Mucosa of descending colon (tissue), 3 donors: ENCODE results near the gene CPT1B. TPM values are rescaled to one million over a fixed set of nuclear protein-coding genes. Genes with fewer than 3 reads are reported as not detected.

ENCODE experiments used
- ATAC-seq: fragments of 200-7000 bp; cut with Tn5 transposase; one replicate; pipeline ENCODE4 v1.9.1; 2020; ENCODE audit warnings: mild to moderate bottlenecking, moderate library complexity
- DNase-seq, 3 donors: peaks; one replicate each; pipeline ENCODE4 v3.0.0-alpha.2; 2020
- H3K36me3 ChIP-seq: fragments of 200-600 bp; one replicate; pipeline ENCODE4 v1.8.0; 2021; ENCODE audit warnings: low read depth, mild to moderate bottlenecking
- H3K4me1 ChIP-seq: fragments of 200-600 bp; one replicate; pipeline ENCODE4 v1.8.0; 2021; ENCODE audit warnings: low read depth, mild to moderate bottlenecking
- H3K4me3 ChIP-seq: fragments of 200-600 bp; one replicate; pipeline ENCODE4 v1.8.0; 2021; ENCODE audit warnings: mild to moderate bottlenecking
- H3K9me3 ChIP-seq: fragments of 200-600 bp; one replicate; pipeline ENCODE4 v1.8.0; 2021; ENCODE audit warnings: mild to moderate bottlenecking
- CTCF ChIP-seq: fragments of 200-600 bp; IDR thresholded peaks from one replicate; pipeline ENCODE4 v1.8.0; 2022; ENCODE audit warnings: antibody characterized with exemption, mild to moderate bottlenecking
- intact Hi-C, 2 donors: fragments of 100-400 bp; cut with DNase I in 1 of 2; cut with micrococcal nuclease in 1 of 2; formaldehyde crosslinking; loops; one replicate each; pipeline versions ENCODE4 v1.11.0 to v1.11.1; 2022; cut with DNase I, micrococcal nuclease
- total RNA-seq, 3 donors: library from RNA; stranded (reverse); fragmentation: NEBNext Ultra II Directional in 2 of 3; extraction: Animal tissue kit (Norgen Biotek cat#: 25700) in 2 of 3; gene quantifications; one replicate each; pipeline versions ENCODE4 v1.2.1 to v1.2.4, GENCODE V29; 2021 to 2023
- donor health status: DM: no; HTN: no; CAD: no; lungs with moderate emphysema.
- donor health status: DM: no; HTN: no; CAD: no.
- donor health status: DM: no; HTN: yes; CAD: no.

The CPT1B gene
- total RNA-seq, 3 donors from 2014 or later = 24.5 to 51.6 (median 29.9) TPM

- DNase-seq (peak in 1 of 3 donors; percentile 25), ATAC-seq (no peak)
- H3K4me3 ChIP-seq = no peak overlapping the region
- no peak for TF ChIP-seq CTCF
- H3K9me3 ChIP-seq = no peaks in the 10 kb centered on the region
- peaks cover 22% of the 10 kb centered on the region for H3K4me1 ChIP-seq
- intact Hi-C loops = no loop called here
- no peaks in the 10 kb centered on the region for H3K36me3 ChIP-seq
These were observed 45.1 kb downstream of the CPT1B start for GRCh38 chr22:50532824-50533796.

GRCh38 chr22:50531962-50532674, 46.1 kb downstream of the CPT1B start:
- Histone ChIP-seq H3K36me3 (no peaks in the 10 kb centered on the region), H3K4me1 (peaks cover 30% of the 10 kb centered on the region), H3K9me3 (no peaks in the 10 kb centered on the region), H3K4me3 (peak overlapping the region; percentile 19)
- peak; percentile 85 to 89 (median 87) for DNase-seq
- ATAC-seq = peak; percentile 52
- intact Hi-C loops = no loop called here
- no peak for TF ChIP-seq CTCF

- Histone ChIP-seq H3K4me1 (peaks cover 34% of the 10 kb centered on the region), H3K9me3 (no peaks in the 10 kb centered on the region), H3K36me3 (no peaks in the 10 kb centered on the region), H3K4me3 (peak overlapping the region; percentile 19)
- DNase-seq (peak; percentile 72 to 88 (median 83)), ATAC-seq (peak; percentile 58)
- intact Hi-C loops = no loop called here
- no peak for TF ChIP-seq CTCF
These were observed 46.7 kb downstream of the CPT1B start for GRCh38 chr22:50531546-50531961.

DNA sequence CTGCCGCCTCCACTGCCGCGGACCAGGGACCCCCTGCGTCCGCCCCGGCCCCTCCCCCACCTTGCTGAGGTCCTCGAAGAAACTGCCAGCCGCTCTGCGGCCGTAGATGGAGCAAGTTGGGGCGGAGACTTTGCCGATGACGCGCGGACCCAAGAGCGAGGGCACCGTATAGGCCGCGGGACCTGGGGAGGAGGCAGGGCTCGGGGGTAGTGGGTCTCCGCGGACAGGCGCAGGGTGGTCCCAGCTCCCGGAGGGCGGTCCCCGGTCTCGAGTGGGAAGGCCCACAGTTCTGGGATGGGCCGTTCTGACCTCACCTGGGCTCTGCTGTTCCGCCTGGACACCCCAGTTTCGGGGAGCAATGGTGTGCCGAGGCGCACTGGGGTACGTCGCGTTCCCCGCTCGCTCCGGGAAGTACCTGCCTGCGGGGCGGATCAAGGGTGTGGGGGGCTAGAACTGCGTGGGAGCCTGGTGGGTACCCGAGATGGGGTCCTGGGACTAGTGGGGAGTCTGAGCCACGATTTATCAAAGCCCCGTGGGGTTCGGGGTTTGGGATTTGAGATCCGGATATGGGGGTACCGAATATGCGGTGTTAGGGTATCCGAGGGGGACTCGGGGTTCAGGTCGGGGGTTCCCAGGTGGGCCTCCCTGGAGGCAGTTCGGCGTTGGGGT, 47.2 kb downstream of the CPT1B start:
- intact Hi-C loops = no loop called here
- DNase-seq (peak; percentile 92 to 97 (median 93)), ATAC-seq (peak; percentile 63)
- H3K36me3 ChIP-seq = no peaks in the 10 kb centered on the region
- H3K4me1 ChIP-seq = peaks cover 34% of the 10 kb centered on the region
- H3K4me3 ChIP-seq = peak overlapping the region; percentile 36
- H3K9me3 ChIP-seq = no peaks in the 10 kb centered on the region
- TF ChIP-seq CTCF = no peak

DNA sequence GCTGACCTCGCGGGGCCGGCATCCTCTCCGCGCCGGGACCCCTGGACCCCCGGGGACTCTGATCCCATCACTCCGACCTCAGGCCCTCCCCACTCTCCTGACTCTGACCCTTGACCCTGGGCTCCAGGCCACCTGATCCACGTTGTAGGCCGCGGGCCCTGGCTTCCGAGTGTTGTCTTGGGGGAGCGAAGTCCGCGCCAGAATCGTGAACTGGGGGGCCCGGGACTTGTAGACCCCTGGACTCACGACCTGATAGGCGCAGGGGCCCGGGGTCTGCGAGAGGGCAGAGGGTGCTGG, 47.7 kb downstream of the CPT1B start:
- peaks cover 34% of the 10 kb centered on the region for H3K4me1 ChIP-seq
- no peaks in the 10 kb centered on the region for H3K36me3 ChIP-seq
- ATAC-seq (peak; percentile 1), DNase-seq (no peak)
- no peaks in the 10 kb centered on the region for H3K9me3 ChIP-seq
- H3K4me3 ChIP-seq = peak overlapping the region; percentile 36
- intact Hi-C loops = no loop called here
- no peak for TF ChIP-seq CTCF
